Gastrocnemius medialis (tissue), 4 donors: ENCODE measurements around the gene EGFL7. TPM values are rescaled to one million over a fixed set of nuclear protein-coding genes. Genes with fewer than 3 reads are reported as not detected.

Experiments
- ATAC-seq, 2 donors: fragments of 150-250 bp; one replicate each; pipeline ENCODE4 v1.9.1; 2016
- DNase-seq, 2 donors: peaks; one replicate each; pipeline ENCODE4 v3.0.0-alpha.2; 2019
- H3K27ac ChIP-seq, 4 donors: fragments of 200-600 bp; sonication (generic); 1 replicate in 1 of 4; 2 replicates in 3 of 4; pipeline ENCODE4 v1.5.1; 2016 to 2018; ENCODE audit warnings: mild to moderate bottlenecking in 2 of 4, moderate library complexity in 1 of 4
- H3K27me3 ChIP-seq, 3 donors: fragments of 200-600 bp; sonication (generic) in 2 of 3; 1 replicate in 1 of 3; 2 replicates in 2 of 3; pipeline versions ENCODE4 v1.5.1 to v1.6.0; 2016 to 2019; ENCODE audit warnings: mild to moderate bottlenecking in 1 of 3, moderate library complexity in 1 of 3
- H3K36me3 ChIP-seq, 2 donors: fragments of 200-600 bp; sonication (generic) in 1 of 2; one replicate each; pipeline ENCODE4 v1.5.1; 2017 to 2018
- H3K4me1 ChIP-seq, 2 donors: fragments of 200-600 bp; sonication (generic) in 1 of 2; one replicate each; pipeline ENCODE4 v1.5.1; 2016 to 2017; ENCODE audit warnings: mild to moderate bottlenecking in 2 of 2
- H3K4me3 ChIP-seq, 4 donors: fragments of 200-600 bp; sonication (generic) in 3 of 4; 1 replicate in 1 of 4; 2 replicates in 3 of 4; pipeline ENCODE4 v1.5.1; 2016 to 2019; ENCODE audit warnings: mild to moderate bottlenecking in 2 of 4
- H3K9me3 ChIP-seq, 3 donors: fragments of 200-600 bp; sonication (generic) in 2 of 3; 1 replicate in 1 of 3; 2 replicates in 2 of 3; pipeline ENCODE4 v1.5.1; 2016 to 2019
- CTCF ChIP-seq, 5 experiments: fragments of 450-650 bp in 3 of 5; fragments of 200-600 bp in 2 of 5; sonication (generic) in 2 of 5; IDR thresholded peaks in 4 of 5; conservative IDR thresholded peaks in 1 of 5; 1 replicate in 4 of 5; 2 replicates in 1 of 5; pipeline ENCODE4 v1.5.1; 2016 to 2019; ENCODE audit warnings: antibody characterized with exemption in 5 of 5, mild to moderate bottlenecking in 3 of 5, moderate library complexity in 3 of 5
- POLR2A ChIP-seq, 2 donors: fragments of 450-650 bp; IDR thresholded peaks; one replicate each; pipeline ENCODE4 v1.6.1; 2017; ENCODE audit warnings: antibody characterized with exemption in 2 of 2, mild to moderate bottlenecking in 2 of 2, moderate library complexity in 2 of 2
- in situ Hi-C, 4 donors: fragments of 200-750 bp; cut with MboI; loops; one replicate each; pipeline versions ENCODE4 v1.15.0 to v1.8.0; 2017; ENCODE audit warnings: low sequenced_read_pairs in 4 of 4
- intact Hi-C: fragments of 100-400 bp; cut with DNase I; formaldehyde crosslinking; loops from one replicate; pipeline ENCODE4 v1.15.1; 2023; ENCODE audit warnings: low total_unique reads
- total RNA-seq, 4 donors: library from RNA; depleted of rRNA; stranded (reverse); fragments of >200 nt; gene quantifications; one replicate each; pipeline versions ENCODE4 v1.1.0 to v1.2.3, GENCODE V29; 2016

Gene EGFL7
- total RNA-seq, 4 donors from 2014 or later: 37.4 to 74.7 (median 49.0) TPM

- H3K36me3 ChIP-seq: no peaks in the 10 kb centered on the region
- ATAC-seq: no peak
- no peaks in the 10 kb centered on the region for H3K9me3 ChIP-seq
- H3K4me3 ChIP-seq: no peak overlapping the region
- TF ChIP-seq CTCF (IDR thresholded peaks at IDR 0.05 in 4 of 5, conservative IDR thresholded peaks at IDR 0.05 in 1 of 5): no peak
- TF ChIP-seq POLR2A (IDR thresholded peaks at IDR 0.05): no peak
- DNase-seq: no peak
- peaks cover 39 to 54% of the 10 kb centered on the region in 2 donors for H3K4me1 ChIP-seq
- intact Hi-C loops: loop anchor here (5.0 kb wide), 1 partner anchor 253 kb away; the partner anchor contains the start of gene FBXW5
- H3K27ac ChIP-seq: peak overlapping the region; percentile 88 to 96 (median 94)
- in situ Hi-C loops: no loop called here
- H3K27me3 ChIP-seq: no peaks in the 10 kb centered on the region
Measured at GRCh38 chr9:136689108-136689460, 26.4 kb downstream of the EGFL7 start.

- H3K9me3 ChIP-seq: no peaks in the 10 kb centered on the region
- peak overlapping the region; percentile 88 to 96 (median 94) for H3K27ac ChIP-seq
- in situ Hi-C loops (no loop called here), intact Hi-C loops (loop anchor here (2.0 to 5.0 kb wide), 3 partner anchors 48 to 733 kb away; partner anchors contain the start of gene NOTCH1)
- no peak for TF ChIP-seq CTCF (IDR thresholded peaks at IDR 0.05 in 4 of 5, conservative IDR thresholded peaks at IDR 0.05 in 1 of 5)
- peak; percentile 48 to 62 for TF ChIP-seq POLR2A (IDR thresholded peaks at IDR 0.05)
- H3K36me3 ChIP-seq: no peaks in the 10 kb centered on the region
- DNase-seq: peak; percentile 76 to 96
- no peaks in the 10 kb centered on the region for H3K27me3 ChIP-seq
- no peak overlapping the region for H3K4me3 ChIP-seq
- H3K4me1 ChIP-seq: peaks cover 38 to 51% of the 10 kb centered on the region in 2 donors
- peak; percentile 37 to 40 for ATAC-seq
Measured at GRCh38 chr9:136690104-136690805, 27.5 kb downstream of the EGFL7 start.

- ATAC-seq (peak; percentile 41 to 45), DNase-seq (peak; percentile 64 to 91)
- H3K36me3 ChIP-seq: no peaks in the 10 kb centered on the region
- intact Hi-C loops: loop anchor here (2.0 to 5.0 kb wide), 3 partner anchors 49 to 734 kb away; partner anchors contain the start of gene NOTCH1
- no peak for TF ChIP-seq POLR2A (IDR thresholded peaks at IDR 0.05)
- TF ChIP-seq CTCF (IDR thresholded peaks at IDR 0.05 in 4 of 5, conservative IDR thresholded peaks at IDR 0.05 in 1 of 5): no peak
- peaks cover 32 to 45% of the 10 kb centered on the region in 2 donors for H3K4me1 ChIP-seq
- H3K9me3 ChIP-seq: no peaks in the 10 kb centered on the region
- H3K27ac ChIP-seq: peak overlapping the region; percentile 88 to 96 (median 94)
- in situ Hi-C loops: no loop called here
- H3K4me3 ChIP-seq: no peak overlapping the region
- H3K27me3 ChIP-seq: peaks cover 0 to 4% (median 0%) of the 10 kb centered on the region in 3 donors
Measured at GRCh38 chr9:136690806-136691261, 28.1 kb downstream of the EGFL7 start.

GRCh38 chr9:136691316-136692184 lies 28.8 kb downstream of the EGFL7 start:
- Histone ChIP-seq H3K4me1 (peaks cover 28 to 38% of the 10 kb centered on the region in 2 donors), H3K4me3 (no peak overlapping the region)

More at GRCh38 chr9:136691316-136692184, 28.8 kb downstream of the EGFL7 start:
- H3K36me3 ChIP-seq: no peaks in the 10 kb centered on the region
- in situ Hi-C loops: no loop called here
- DNase-seq: no peak
- intact Hi-C loops: loop anchor here (2.0 to 5.0 kb wide), 4 partner anchors 49 to 735 kb away; partner anchors contain the start of gene NOTCH1
- H3K27me3 ChIP-seq: peaks cover 0 to 11% (median 2%) of the 10 kb centered on the region in 3 donors
- no peaks in the 10 kb centered on the region for H3K9me3 ChIP-seq
- H3K27ac ChIP-seq: peak overlapping the region; percentile 88 to 96 (median 94)
- TF ChIP-seq CTCF (IDR thresholded peaks at IDR 0.05 in 4 of 5, conservative IDR thresholded peaks at IDR 0.05 in 1 of 5): no peak
- peak; percentile 21 to 48 for TF ChIP-seq POLR2A (IDR thresholded peaks at IDR 0.05)
- no peak for ATAC-seq
